Panc1 (cell line): ENCODE results near the gene UROS. TPM values are rescaled to one million over a fixed set of nuclear protein-coding genes. Genes with fewer than 3 reads are reported as not detected.
A peak's percentile ranks its signal among the peaks of the same experiment; 100 is the strongest.

ENCODE experiments used
- ATAC-seq: fragments of 200-7000 bp; cut with Tn5 transposase; 2 replicates; pipeline ENCODE4 v1.9.1; 2020; ENCODE audit warnings: mild to moderate bottlenecking, moderate library complexity
- BruUV-seq: library from RNA; stranded (reverse); fragments of 400-500 nt; replicated peaks from 2 replicates; lab custom pipeline; 2021; lab: Mats Ljungman, UMichigan
- CTCF ChIA-PET: fragments of 300-600 bp; sonication (Branson Sonifier 250); formaldehyde crosslinking; loops from one replicate; lab custom pipeline; 2022; ENCODE audit warnings: antibody characterized with exemption; lab: Charles Lee
- POLR2A ChIA-PET: fragments of 300-600 bp; sonication (Branson Sonifier 250); formaldehyde crosslinking; loops from one replicate; lab custom pipeline; 2022; ENCODE audit warnings: antibody characterized with exemption; lab: Charles Lee
- DNase-seq: peaks from one replicate; pipeline ENCODE4 v3.0.0-alpha.2; 2010; ENCODE audit warnings: low read depth, low spot score
- H3K27ac ChIP-seq: 2 replicates; pipeline ENCODE4 v1.5.1; 2011; ENCODE audit warnings: mild to moderate bottlenecking, low read length, inconsistent platforms
- H3K27me3 ChIP-seq: fragments of 200-500 bp; sonication (Bioruptor generic); 2 replicates; pipeline ENCODE4 v1.6.0; 2014; ENCODE audit warnings: low read length, inconsistent platforms; ENCODE audit not compliant: control insufficient read depth, insufficient read depth
- H3K36me3 ChIP-seq: fragments of 200-500 bp; sonication (Bioruptor generic); 2 replicates; pipeline ENCODE4 v1.5.1; 2014; ENCODE audit warnings: inconsistent platforms, mild to moderate bottlenecking, low read length, moderate library complexity; ENCODE audit not compliant: control insufficient read depth, insufficient read depth
- H3K4me1 ChIP-seq: 2 replicates; pipeline ENCODE4 v1.5.1; 2011; ENCODE audit warnings: inconsistent platforms, mild to moderate bottlenecking, low read length, moderate library complexity; ENCODE audit not compliant: control insufficient read depth, insufficient read depth
- H3K4me3 ChIP-seq, 2 experiments: 2 replicates each; pipeline ENCODE4 v1.5.1; 2011 to 2012; ENCODE audit warnings: low read depth in 2 of 2, low read length in 2 of 2, mild to moderate bottlenecking in 2 of 2, inconsistent platforms in 1 of 2, moderate library complexity in 1 of 2
- H3K9me3 ChIP-seq: fragments of 200-500 bp; sonication (Bioruptor generic); 2 replicates; pipeline ENCODE4 v1.5.1; 2014; ENCODE audit warnings: low read depth, mild to moderate bottlenecking, inconsistent platforms, low read length, moderate library complexity; ENCODE audit not compliant: control insufficient read depth, insufficient read depth
- POLR2AphosphoS5 ChIP-seq: IDR thresholded peaks from 2 replicates; pipeline ENCODE4 v1.6.1; 2012; ENCODE audit warnings: mild to moderate bottlenecking, low read depth, low read length, moderate library complexity
- SIN3A ChIP-seq: IDR thresholded peaks from 2 replicates; pipeline ENCODE4 v1.6.1; 2012; ENCODE audit warnings: low read depth, mild to moderate bottlenecking, low read length, moderate library complexity, borderline replicate concordance; ENCODE audit not compliant: insufficient read depth
- TCF7L2 ChIP-seq: IDR thresholded peaks from 2 replicates; pipeline ENCODE4 v1.6.1; 2011; ENCODE audit warnings: mild to moderate bottlenecking, low read depth, low read length, inconsistent platforms
- in situ Hi-C: cut with HindIII; loops from 2 replicates; pipeline ENCODE4 v1.10.0; 2016; ENCODE audit warnings: low sequenced_read_pairs, low pct_unique_long_range_greater_than_20kb
- intact Hi-C: fragments of 100-400 bp; cut with micrococcal nuclease; formaldehyde crosslinking; loops from one replicate; pipeline ENCODE4 v1.10.0; 2022; ENCODE audit not compliant: unreplicated experiment
- total RNA-seq: library from RNA; stranded (reverse); gene quantifications from one replicate; pipeline ENCODE4 v1.2.1, GENCODE V29; 2021; ENCODE audit not compliant: unreplicated experiment
- TF ChIP-seq, protein P1 (sequence below): fragments of 450-650 bp; IDR thresholded peaks from 2 replicates; pipeline ENCODE4 v1.5.1; 2017; ENCODE audit warnings: mild to moderate bottlenecking
- TF ChIP-seq, protein P2 (sequence below), 2 experiments: IDR thresholded peaks; 2 replicates each; pipeline ENCODE4 v1.6.1; 2011 to 2012; ENCODE audit warnings: low read depth in 2 of 2, control low read depth in 1 of 2, low read length in 1 of 2, mild to moderate bottlenecking in 1 of 2, moderate library complexity in 1 of 2; ENCODE audit not compliant: insufficient read depth in 1 of 2

UROS gene
- total RNA-seq, 1 experiment from 2014 or later = 103 TPM

DNA sequence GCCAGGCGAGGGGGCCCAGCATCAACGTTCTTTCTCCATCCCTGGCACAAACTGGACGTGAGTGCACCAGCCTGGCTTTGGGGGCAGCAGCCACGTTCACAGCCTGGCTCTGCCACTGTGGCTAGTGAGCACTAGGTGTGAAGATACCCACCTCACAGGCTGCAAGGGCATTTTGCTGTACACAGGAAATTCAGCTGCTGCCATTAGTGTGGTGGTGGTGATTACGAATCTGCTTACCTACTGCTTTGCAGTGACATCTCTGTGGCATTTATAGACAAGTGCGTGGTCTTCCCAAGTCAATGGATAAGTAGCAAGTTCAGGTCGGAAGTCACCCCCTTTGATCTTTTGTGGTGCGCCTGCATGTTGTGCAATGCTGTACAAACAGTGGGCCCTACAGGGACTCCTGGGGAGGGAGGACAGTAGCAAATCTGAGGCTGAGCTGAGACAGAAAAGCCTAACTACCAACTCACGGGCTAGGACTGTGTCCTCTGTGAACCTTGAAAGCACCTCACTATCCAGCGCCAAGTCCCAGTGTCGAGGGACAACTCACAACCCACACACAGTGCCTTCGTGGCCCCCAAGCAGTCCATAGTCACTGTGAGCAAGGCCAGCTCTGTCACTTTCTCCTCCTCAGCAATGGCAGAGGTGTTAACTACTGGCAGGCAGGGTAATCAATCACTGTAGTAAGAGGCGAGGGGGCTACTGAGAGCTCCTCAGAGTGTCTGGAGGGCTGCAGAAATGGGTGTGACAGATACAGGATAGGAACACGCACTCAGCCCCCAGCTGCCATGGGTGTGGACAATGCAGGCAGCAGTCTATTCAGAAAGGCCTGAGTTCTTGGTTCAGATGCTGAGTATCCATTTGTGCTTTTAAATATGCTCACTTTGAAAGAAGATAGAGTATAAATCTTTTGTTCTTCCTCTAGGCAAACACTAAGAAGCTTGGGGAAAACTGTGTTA is 30.4 kb downstream of the UROS start:
- Histone ChIP-seq H3K9me3 (no peaks in the 10 kb centered on the region), H3K27me3 (no peaks in the 10 kb centered on the region), H3K4me1 (no peaks in the 10 kb centered on the region), H3K4me3 (no peak overlapping the region), H3K27ac (no peak overlapping the region), H3K36me3 (peaks cover 5% of the 10 kb centered on the region)
- in situ Hi-C loops = no loop called here
- ATAC-seq (no peak), DNase-seq (no peak)
- BruUV-seq = no TSS peak
- TF ChIP-seq POLR2AphosphoS5 (no peak), TCF7L2 (peak; percentile 56; the same call in 1 of the 2 replicates), SIN3A (no peak)
- TF ChIP-seq, protein P1, sequence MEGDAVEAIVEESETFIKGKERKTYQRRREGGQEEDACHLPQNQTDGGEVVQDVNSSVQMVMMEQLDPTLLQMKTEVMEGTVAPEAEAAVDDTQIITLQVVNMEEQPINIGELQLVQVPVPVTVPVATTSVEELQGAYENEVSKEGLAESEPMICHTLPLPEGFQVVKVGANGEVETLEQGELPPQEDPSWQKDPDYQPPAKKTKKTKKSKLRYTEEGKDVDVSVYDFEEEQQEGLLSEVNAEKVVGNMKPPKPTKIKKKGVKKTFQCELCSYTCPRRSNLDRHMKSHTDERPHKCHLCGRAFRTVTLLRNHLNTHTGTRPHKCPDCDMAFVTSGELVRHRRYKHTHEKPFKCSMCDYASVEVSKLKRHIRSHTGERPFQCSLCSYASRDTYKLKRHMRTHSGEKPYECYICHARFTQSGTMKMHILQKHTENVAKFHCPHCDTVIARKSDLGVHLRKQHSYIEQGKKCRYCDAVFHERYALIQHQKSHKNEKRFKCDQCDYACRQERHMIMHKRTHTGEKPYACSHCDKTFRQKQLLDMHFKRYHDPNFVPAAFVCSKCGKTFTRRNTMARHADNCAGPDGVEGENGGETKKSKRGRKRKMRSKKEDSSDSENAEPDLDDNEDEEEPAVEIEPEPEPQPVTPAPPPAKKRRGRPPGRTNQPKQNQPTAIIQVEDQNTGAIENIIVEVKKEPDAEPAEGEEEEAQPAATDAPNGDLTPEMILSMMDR = no peak
- POLR2A ChIA-PET = interaction anchor here (0.5 kb wide), 1 partner anchor 73 kb away, joined by 3 read pairs; the partner anchor contains the start of gene EDRF1
- intact Hi-C loops = no loop called here
- CTCF ChIA-PET = no interaction called here

DNA sequence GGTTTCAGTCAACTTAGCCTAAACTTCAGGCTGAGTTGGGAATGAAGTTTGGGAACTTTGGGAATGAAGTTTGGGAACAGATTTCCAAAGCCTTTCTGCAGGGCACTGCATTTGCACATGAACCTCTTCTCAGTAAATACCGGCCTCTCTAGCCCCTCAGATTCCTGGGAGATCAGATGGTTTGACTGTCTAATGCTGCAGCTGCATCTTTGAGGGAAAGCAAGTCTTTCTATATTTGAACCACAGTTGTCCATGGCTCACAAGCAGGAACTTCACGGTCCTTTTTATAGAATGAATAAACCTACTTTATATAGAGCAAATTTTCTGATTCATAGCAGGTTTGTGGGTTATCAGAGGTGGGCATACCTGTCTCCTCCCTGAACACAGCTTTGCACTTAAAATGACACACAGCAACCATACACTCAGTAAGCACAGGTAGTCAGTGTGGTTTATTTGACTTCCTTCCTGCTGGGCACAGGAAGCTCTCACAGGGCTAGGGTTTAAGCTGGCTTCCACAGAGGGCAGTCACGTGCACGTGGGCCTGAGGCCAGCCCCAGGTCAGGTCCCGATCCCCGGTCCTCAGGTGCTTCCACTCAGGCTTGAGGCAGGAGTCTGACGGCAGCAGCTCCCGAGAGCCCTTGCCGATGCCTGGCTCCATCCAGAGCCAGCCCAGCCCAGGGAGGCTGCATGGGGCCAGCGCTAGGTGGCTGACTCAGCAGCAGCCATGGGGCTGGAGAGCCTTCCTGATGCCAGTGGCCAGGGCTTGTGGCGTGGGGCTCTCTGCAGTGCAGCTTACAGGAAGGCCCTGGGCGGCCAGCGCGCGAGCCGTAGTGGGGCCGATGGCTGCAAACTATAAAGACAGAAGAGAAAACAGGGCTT is 34.7 kb downstream of the UROS start:
- intact Hi-C loops = no loop called here
- in situ Hi-C loops = no loop called here
- no peaks in the 10 kb centered on the region for H3K9me3 ChIP-seq
- H3K4me1 ChIP-seq = no peaks in the 10 kb centered on the region
- peak; percentile 40 for ATAC-seq
- no peak for TF ChIP-seq TCF7L2
- TF ChIP-seq, protein P2, sequence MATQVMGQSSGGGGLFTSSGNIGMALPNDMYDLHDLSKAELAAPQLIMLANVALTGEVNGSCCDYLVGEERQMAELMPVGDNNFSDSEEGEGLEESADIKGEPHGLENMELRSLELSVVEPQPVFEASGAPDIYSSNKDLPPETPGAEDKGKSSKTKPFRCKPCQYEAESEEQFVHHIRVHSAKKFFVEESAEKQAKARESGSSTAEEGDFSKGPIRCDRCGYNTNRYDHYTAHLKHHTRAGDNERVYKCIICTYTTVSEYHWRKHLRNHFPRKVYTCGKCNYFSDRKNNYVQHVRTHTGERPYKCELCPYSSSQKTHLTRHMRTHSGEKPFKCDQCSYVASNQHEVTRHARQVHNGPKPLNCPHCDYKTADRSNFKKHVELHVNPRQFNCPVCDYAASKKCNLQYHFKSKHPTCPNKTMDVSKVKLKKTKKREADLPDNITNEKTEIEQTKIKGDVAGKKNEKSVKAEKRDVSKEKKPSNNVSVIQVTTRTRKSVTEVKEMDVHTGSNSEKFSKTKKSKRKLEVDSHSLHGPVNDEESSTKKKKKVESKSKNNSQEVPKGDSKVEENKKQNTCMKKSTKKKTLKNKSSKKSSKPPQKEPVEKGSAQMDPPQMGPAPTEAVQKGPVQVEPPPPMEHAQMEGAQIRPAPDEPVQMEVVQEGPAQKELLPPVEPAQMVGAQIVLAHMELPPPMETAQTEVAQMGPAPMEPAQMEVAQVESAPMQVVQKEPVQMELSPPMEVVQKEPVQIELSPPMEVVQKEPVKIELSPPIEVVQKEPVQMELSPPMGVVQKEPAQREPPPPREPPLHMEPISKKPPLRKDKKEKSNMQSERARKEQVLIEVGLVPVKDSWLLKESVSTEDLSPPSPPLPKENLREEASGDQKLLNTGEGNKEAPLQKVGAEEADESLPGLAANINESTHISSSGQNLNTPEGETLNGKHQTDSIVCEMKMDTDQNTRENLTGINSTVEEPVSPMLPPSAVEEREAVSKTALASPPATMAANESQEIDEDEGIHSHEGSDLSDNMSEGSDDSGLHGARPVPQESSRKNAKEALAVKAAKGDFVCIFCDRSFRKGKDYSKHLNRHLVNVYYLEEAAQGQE (IDR thresholded peaks at IDR 0.05; ENCODE audit: insufficient read depth in 1 of 2, low read depth in 2 of 2, low read length in 1 of 2) = no peak
- no peak for TF ChIP-seq POLR2AphosphoS5
- TF ChIP-seq, protein P1 = no peak
- TF ChIP-seq SIN3A = no peak
- DNase-seq = no peak
- H3K4me3 ChIP-seq = no peak overlapping the region
- H3K27me3 ChIP-seq = no peaks in the 10 kb centered on the region
- ChIA-PET POLR2A (no interaction called here), CTCF (no interaction called here)
- no peak overlapping the region for H3K27ac ChIP-seq
- BruUV-seq = no TSS peak
- no peaks in the 10 kb centered on the region; the same call in 1 of the 2 replicates for H3K36me3 ChIP-seq
